ENCODE results near the gene JCAD.
A peak's percentile ranks its signal among the peaks of the same experiment; 100 is the strongest.
"Not testable (repeated sequence)": the region's sequence is repeated elsewhere in the genome, so short reads cannot be mapped to it uniquely, and the experiment has no call there.

JCAD gene

DNA sequence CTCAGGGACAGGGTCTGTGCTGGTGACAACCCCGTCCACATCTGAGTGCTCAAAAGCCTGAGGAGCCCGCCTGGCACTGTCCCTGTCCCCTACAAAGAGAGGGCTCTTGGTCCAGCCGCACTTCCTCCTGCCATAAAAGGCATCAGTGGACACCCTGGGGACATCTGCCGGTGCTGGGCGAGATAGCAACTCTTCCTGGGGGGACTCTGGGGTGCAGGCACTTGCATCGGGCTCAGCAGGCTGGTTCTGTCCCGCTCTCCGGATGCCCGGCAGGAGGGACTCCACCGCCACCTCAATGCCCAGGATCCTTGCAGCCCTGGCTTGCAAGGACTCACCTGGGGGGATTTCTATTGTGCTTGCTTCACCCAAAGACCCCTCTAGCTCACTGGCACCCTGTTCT, 32.8 kb downstream of the JCAD start:
- DNase-seq (ENCODE audit: low read depth), result no peak

DNA sequence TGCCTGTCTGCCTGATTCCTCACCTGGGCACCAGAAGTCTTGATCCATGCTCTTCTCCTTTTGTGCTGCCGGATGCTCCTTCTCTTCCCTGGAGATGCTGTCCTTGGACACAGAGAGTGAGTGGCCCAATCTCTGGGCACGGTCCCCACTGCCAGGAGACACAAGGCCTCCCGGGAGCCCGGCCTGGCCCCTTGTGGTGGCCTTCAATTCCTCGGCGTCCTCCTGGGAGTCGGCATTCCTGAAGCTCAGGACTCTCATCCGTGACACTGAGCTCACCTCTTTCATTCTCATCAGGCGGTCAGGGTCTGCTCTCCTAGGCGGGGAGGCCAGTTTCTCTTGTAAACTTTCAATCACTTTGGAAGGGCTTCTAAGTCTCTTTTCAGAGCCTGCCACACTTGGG, 33.3 kb downstream of the JCAD start:
- DNase-seq (ENCODE audit: low read depth), result no peak

DNA sequence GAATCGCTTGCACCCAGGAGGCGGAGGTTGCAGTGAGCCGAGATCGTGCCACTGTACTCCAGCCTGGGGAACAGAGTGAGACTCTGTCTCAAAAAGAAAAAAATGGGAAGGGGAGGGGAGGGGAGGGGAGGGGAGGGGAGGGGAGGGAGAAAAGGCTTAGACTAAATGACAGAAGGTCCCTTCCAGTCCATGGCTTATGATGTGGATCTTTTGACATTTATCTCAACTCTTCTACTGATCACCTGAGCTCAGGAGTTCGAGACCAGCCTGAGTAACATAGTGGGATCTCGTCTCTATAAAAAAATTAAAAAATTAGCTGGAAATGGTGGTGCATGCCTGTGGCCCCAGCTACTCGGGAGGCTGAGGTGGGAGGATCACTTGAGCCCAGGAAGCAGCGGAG, 34.0 kb downstream of the JCAD start:
- not testable (repeated sequence) for DNase-seq (ENCODE audit: low read depth)

DNA sequence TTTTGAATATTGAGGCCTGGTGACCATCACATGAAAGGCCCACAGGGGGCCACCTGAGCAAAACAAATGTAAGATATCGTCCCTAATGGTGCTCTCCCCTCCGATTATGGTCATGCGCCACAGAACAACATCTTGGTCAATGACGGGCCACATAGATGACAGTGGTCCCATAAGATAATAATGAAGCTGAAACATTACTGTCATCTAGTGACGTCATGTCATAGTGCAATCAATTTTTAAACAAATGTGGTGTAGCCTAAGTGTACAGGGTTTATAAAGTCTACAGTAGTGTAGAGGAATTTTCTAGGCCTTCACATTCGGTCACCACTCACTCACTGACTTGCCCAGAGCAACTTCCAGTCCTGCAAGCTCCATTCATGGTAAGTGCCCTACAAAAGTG, 36.8 kb downstream of the JCAD start:
- DNase-seq (ENCODE audit: low read depth), result no peak

DNA sequence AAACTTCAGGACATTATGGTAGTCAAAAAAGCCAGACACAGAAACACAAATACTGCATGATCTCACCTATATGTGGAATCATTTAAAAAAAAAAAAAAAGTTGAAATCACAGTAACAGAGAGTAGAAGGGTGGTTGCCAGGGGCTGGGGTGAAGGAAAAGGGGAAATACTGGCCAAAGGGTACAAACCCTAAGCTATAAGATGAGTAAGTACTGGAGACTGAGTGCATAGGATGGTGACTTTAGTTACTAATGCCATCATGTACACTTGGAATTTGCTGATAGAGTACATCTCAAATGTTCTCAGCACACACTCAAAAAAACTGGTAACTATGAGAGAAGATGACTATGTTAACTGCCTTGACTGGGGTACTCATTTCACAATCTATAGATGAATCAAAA, 39.9 kb downstream of the JCAD start:
- DNase-seq (ENCODE audit: low read depth), result no peak

DNA sequence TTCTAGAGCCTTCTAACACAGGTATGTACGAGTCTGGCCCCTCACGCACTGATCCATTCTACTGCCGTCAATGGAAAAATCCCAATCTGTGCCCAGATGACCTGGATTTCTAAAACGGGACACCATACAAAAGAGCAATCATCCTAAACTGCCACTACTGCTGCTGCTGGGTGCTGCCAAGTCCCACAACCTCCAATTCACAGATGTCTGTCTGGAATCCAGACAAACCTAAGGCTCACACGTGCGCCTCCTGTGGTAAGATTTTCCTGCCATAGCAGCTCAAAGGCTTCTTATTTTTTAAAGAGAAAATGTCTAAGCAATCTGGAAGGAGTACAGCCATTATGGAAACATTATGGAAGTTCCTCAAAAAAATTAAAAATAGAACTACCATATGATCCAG, 40.9 kb downstream of the JCAD start:
- no peak for DNase-seq (ENCODE audit: low read depth)

DNA sequence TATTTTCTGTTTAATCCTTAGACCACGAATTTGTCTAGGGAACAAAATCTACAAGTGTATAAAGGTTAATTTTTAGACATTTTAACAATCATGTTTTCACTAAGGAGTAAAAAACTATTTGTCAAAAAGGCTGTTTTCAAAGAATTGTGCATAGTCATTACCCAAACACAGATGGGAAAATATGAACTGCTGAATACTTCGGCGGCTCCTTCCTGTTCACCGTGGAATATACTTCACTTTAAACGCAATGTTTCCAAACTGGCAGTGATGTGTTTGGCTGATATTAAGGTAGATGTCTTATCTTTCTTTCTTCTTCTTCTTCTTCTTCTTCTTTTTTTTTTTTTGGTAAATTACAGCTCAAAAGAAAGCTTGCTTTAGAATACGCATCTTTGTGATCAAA, 41.4 kb downstream of the JCAD start:
- DNase-seq (ENCODE audit: low read depth), result no peak

DNA sequence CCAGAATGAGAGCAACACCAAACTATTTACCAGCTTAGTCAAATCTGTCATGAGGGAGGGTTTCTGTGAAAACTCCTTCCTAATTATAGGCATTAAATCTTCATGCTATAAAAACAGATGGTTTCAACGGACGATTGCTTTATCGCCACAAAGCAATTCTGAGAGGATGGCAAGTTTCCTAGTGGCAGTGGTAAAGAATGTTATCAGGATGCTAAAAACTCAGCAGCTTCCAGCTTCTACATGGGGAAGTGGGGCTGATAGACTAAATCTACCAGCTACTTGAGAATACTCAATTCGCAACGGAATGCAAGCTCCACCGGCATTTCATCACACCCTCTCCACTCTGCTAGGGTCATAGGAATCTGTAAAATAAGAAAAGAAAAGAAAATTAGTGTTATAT, 41.8 kb downstream of the JCAD start:
- no peak for DNase-seq (ENCODE audit: low read depth)

DNA sequence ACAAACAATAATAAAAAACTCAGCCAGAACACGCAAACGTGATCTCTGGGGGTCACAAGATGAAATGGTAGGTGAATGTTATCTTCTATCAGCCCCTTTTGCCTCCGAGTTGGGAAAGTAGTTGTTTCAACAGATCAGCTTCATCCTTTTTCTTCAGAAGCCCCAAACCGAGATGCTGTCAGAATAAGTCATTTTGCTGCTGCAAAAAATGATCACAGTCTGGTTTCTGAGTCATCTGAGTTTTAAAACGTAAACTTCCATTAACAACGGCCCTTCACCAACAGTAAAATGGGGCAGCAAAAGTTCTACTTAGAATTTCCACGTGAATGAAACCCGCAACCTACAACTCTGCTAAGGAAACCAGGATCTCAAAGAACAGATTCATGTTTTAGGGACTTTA, 44.9 kb downstream of the JCAD start:
- DNase-seq (ENCODE audit: low read depth), result no peak

DNA sequence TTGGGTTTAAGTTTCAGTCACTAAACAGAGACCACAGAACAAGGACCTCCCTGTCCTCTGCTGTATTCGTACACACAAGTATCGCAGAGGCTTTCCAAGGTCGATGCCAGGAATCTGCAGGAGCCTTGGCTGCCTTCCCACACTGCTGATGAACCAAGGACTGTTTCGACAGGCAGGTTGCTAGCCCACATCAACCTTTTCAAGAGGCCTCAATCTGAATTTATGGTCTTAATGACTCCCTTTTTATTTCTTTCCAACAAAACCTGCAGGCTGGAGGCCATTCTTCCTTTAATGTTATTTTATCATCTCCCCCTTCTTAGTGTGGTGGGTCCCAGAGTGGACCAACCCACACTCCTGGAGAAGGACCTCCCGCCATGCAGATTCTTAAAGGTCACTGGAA, 45.6 kb downstream of the JCAD start:
- DNase-seq (ENCODE audit: low read depth), result no peak

DNA sequence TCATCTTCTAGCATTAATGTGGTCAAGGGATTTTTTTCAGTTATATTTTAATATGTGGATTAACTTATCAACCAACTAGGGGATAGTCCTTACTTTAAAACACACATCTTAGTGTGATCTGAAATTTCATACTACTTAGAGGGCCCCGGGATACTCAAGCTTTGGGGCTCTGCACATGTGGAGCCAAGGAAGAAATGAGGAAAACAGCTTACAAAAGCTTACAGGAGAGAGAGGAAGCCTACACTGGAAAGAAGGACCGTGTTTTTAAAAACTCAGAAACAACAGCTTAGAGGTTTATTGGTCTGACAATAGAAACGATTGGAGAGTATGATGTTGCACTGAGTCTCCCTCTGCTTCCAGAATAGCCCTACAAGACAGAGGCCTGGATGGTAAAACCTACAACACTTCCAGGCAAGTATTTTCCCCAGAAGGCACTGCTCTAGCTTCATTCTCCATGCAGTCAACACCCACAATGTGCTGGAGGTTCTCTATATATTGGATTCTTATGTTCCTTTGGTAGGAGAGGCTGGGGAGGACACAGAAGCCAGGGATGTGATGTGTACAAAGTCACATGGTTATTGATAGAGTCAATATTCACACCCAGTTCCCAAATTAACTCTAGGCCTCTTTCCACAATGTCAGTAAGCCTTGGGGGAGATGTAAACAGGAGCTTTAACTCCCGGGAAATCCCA, 47.3 kb downstream of the JCAD start:
- no peak for DNase-seq (ENCODE audit: low read depth)

DNA sequence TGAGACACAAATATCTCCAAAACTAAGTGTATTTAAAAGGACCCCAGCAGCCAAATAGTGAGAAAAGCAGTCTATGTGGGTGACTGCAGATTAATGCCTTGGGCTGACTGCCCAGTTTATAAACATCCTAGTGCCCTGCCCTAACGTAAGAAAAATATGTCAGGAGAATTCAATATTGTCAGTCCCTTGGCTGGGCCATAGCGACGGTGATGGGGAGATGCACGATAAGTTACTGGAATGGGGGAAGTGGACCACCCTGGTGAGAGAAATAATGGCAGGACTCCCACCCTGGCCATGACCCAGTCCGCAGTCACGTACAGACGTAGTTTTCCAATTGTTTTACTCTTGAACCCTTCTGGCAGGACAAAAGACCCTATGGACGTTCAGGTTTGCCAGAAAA, 48.0 kb downstream of the JCAD start:
- no peak for DNase-seq (ENCODE audit: low read depth)

DNA sequence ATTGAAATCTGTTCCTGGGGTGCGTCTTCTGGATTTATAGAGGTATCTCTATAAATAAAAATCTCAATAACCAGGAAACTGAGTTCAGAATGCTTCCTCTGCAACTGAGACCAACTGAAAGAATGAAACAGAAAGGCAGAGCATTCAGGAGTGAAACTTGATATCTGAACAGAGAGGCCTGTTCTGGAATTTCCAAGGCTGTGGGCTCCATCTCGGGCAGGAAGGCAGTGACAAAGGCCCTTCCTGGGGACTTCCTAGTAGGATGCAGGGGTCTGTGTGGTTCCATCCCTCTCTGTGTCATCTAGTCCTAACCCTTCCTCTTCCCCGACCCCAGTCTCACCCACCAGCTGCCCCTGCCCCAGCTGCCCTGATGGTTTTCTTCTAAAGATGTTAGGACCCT, 52.0 kb downstream of the JCAD start:
- no peak for DNase-seq (ENCODE audit: low read depth)

DNA sequence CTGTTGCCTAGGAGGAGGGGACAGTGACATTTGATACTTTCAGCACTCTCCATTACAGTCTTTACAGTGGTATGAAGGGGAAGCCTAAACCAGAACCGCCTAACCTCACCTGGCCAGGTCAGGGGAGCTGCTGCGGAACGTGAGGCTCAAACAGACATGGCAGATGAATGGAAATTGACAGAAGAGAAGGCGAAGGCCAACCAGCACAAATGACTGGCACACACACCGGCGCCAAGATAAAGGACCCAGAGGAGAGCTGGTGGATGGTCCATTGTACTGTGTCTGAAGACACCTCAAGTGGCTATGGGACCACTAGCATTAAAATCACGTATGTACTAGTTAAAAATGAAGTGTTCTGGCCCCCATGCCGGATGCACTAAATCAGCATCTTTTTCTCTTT, 53.0 kb downstream of the JCAD start:
- no peak for DNase-seq (ENCODE audit: low read depth)

DNA sequence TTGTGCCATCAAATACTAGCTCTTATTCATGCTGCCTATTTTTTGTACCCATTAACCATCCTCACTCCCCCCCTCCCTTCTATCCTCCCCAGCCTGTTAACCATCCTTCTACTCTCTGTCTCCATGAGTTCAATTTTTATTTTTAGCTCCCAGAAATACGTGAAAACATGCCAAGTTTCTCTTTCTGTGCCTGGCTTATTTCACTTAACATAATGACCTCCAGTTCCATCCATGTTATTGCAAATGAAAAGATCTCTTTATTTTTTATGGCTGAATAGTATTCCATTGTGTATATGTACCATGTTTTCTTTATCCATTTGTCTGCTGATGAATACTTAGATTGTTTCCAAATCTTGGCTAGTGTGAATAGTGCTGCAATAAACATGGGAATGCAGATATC, 54.3 kb downstream of the JCAD start:
- not testable (repeated sequence) for DNase-seq (ENCODE audit: low read depth)

DNA sequence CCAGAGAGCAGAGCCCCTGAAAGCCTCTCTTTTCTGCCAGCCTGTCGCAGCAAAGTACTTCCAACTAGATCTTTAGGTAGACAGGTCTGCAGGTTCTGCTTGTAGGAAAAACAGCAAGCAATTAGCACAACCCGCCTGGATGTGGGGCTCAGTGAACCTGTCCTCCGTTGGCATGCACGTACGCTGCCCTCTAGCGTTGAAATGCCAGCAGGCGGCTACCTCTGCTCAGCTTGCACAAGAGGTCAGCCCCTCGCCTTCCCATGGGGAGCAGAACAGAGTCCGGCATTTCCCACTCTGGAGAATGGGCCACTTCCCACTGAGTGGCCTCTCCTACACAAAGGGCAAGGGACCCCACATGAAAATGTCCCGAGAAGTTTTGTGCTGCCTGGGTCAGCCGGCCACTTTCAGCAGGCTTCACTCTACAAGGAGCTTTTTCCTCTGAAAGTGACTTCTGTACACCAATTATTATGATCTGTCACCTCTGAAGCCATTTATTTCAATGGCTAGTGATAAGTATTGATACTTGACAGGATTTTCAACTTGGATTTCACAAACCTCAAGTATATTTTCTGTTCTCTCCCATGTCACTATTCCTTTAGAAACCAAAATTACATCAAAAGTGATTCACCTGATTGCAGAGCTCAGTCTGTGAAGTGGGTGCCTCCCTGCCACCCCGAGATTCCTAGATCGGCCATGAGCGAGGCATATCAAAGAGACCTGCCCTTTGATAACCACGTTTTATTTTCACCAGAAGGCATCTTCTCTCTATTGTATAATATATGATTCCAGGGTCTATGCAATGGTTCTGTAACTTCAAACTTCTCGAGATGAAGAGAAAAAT, 56.7 kb downstream of the JCAD start:
- peak; percentile 76 for DNase-seq (ENCODE audit: low read depth)

DNA sequence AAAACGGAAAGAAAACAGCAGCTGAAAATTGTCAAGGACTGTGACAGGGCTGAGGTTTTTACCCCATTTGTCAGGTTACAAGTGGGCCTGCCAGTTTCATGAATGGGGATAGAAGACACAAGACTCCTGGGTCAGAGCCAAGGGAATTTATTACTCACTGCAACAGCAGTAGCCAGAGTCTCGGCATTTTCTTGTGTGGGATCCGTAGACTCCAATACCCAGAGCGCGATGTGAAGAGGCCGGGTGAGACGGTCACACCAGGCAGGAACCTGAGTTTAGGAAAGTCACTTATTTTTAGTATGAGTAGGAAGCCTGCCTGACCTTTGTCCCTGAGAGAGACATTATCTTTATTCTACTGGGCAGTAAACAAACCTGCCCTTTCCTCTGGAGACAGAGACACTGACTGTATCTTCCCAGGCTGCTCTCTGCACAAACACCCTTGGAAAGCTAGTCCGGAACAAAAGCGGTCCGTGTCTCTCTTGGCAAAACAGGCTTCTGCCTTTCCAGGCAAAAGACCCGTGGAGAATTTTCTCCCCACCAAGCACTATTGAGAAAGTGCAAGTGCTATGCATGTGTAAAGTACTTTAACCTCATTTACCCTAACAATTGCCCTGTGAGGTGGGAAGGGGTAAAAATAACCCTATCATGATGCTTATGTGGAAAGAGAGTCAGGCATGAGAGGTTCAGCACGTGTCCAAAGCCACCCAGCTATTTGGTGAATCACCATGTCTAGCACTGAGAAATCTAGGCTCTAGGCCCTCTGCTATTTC, 58.4 kb downstream of the JCAD start:
- DNase-seq (ENCODE audit: low read depth), result peak; percentile 84

DNA sequence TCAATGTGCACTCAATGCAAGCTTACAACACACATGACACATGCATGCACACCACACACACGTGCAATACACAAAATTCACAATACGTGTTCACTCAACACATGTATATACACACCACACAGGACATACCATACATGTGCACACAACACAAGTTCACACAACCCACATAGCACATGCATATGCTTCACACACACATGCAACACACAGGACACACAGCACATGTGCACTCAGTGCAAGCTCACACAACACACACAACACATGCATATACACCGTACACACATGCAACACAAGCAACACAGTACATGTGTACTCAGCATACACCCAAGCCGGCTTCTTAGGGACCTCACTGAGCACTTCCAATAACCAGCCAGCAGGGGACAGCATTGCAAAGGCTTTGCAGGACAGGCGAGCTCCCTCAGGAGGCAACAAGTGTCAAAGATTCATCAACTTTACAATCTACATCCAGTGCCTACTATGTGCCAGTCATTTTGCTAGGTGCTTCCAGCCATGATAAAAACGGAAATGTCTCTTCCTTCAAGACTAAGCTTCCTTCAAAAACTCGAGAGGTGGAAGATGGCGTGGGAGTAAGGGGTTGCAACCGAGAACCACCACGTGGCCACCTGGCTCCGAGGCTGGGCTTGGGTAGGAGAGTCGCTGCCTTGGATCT, 61.1 kb downstream of the JCAD start:
- DNase-seq (ENCODE audit: low read depth), result peak; percentile 79

DNA sequence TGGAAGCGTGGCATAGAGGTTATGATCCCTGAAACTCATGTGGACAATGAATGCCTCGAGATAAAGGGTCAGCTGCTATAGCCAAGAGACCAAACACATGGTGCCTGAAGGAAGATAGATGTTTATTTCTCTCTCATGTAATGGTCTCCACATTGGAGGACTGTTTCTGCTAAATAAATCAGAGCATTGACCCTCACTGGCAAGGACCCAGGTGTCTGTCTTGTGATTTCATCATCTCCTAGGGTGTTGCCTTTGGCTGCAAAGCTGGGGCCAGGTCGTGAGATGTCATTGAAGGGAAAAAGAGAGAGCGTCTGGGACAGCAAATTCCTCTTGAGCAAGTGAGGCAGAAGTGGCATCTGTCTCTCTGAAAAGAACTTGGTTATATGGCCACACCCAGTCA, 64.6 kb downstream of the JCAD start:
- DNase-seq (ENCODE audit: low read depth), result peak; percentile 36

DNA sequence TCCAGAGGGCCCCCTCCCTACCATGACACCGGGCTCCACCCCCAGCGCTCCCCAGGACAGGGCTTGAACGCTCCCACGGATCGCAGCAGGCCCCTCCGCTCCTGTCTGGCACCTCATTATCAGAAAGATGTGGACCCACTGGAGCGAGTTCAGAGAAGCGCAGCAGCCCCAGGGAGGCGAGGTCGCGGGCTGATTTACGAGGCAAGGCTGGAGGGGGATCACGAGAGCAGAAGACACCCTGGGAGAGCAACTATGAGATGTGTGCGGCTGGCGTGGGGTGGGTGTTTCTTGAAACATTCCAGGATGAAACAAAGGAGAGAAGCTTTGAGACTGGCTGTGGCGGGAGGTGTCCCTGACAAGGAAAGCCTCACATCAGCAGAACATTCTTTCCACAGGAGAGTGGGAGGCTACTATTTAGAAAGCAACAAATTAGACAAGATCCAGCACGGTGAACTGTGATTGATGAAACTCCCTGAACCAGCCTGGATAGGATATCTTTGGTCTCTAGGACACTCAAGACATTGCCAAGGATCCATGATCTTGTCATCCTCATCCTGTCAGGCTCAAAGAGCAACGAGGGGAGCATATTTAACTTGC, 66.0 kb downstream of the JCAD start:
- no peak for DNase-seq (ENCODE audit: low read depth)

DNA sequence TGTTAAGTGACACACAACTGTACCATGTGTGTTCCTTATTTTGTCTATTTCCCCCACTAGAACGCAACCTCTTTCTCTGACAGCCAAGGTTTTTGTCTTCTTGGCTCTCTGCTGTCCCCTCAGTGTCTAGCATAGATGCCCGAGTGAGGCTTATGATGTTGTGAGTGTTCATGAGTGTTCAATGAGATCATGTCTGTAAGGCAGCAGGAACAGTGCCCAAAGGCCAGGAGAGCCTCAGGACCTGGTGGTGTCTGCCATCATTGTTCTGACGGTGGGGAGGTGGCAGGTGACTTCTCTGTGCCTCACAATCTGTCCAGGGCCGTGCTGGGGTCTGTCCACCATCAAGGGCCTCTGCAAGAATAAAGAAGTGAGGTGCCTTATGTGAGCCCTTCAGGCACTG, 66.5 kb downstream of the JCAD start:
- no peak for DNase-seq (ENCODE audit: low read depth)

DNA sequence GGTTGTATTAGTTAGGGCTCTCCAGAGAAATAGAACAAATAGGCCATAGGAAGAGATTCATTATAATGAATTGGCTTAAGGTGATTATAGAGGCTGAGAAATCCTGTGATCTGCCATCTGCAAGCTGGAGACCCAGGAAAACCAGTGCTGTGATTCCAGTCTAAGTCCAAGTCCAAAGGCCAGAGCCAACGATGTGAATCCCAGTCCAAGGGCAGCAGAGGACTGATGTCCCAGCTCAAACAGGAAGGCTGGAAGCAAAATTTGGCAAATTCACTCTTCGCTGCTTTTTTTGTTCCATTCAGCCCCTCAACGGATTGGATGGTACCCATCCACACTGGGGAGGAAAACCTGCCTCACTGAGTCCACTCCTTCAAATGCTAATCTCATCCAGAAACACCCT, 68.0 kb downstream of the JCAD start:
- no peak for DNase-seq (ENCODE audit: low read depth)
